ENCODE measurements around the gene TTC17.

- TF ChIP-seq ZBTB2 (IDR thresholded peaks at IDR 0.05) (no peak), POLR2A (conservative IDR thresholded peaks at IDR 0.05) (no peak), CBX5 (IDR thresholded peaks at IDR 0.05; ENCODE audit: borderline replicate concordance, low read depth) (no peak), CAMTA2 (CRISPR knock-in tag; conservative IDR thresholded peaks at IDR 0.05) (no peak), NFXL1 (CRISPR knock-in tag; IDR thresholded peaks at IDR 0.05) (no peak), ZC3H11A (IDR thresholded peaks at IDR 0.05; ENCODE audit: low read depth, low read length) (no peak), ZNF143 (CRISPR knock-in tag; IDR thresholded peaks at IDR 0.05) (no peak), RFX1 (IDR thresholded peaks at IDR 0.05) (no peak), CREB3 (tag; conservative IDR thresholded peaks at IDR 0.05; ENCODE audit: low read depth) (no peak), ZNF175 (CRISPR knock-in tag; IDR thresholded peaks at IDR 0.05; ENCODE audit: low read depth) (no peak)
Measured at GRCh38 chr11:43458486-43458885, 99.8 kb downstream of the TTC17 start.

All from K562 (cell line).